HG02623 (cell line): ENCODE data around the gene RSAD1.

ENCODE experiments used
- ATAC-seq: cut with Tn5 transposase; IDR thresholded peaks from one replicate; pipeline ENCODE4 v1.9.1; 2021; ENCODE audit warnings: moderate library complexity; ENCODE audit not compliant: unreplicated experiment

RSAD1 gene

DNA sequence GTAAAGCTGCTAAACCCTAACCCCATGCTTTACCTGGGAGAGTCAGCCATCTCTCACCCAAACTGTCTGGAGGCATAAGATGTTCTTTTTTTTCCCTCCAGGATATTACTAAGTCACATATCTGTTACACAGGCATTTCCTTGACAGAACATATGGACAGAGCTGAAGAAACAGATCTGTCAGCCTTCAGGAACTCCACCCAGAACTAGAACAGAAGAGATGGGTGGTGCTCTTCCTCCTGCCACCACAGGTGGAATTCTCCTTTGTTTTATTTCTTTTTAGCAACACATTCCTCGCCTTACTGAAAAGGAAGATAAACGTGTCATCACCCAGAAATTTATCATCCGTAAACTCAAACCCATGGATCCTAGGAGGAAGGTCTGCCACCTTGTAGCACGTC lies 38.4 kb downstream of the RSAD1 start:
- ATAC-seq: no peak

DNA sequence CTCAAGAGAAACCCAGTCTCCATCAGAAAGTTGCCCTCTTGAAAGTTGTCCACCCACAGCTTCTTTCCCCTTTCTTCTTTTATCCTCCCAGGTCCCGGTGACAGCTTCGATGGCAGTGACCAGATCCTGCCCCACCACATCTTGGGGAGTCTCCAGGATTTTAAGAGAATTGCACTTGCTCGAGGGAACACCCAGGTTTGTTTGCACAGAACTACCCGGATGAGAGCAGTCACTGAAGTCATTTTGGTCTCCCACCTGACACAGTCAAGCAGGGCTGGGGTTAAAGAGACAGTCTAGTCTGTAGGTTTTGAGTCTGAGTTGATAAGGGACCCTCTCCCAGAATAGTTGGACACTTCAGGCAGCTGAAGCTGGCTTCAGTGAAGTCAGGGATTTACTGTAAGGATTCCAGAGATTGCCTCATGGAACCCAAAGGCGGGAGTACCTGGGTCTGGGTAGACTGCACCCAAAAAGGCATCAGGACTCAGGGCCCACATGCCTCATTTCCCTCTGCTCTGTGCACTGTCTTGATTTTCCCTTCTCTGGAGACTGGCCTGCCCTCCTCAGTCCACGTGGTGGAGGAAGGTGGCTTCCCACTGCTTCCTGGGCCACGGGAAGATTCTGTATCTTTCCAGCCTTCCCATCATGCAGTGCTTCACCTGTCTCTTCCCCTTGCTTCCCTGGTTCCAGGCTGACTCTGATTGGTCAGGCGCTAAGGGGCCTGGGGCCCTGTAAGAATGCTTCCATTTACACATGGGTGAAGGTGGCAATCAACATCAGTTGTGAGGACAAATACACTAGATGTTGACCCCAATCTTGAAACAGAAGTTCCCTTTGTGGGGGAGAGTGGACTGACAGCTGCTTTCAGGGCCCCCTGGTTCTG lies 39.1 kb downstream of the RSAD1 start:
- no peak for ATAC-seq

DNA sequence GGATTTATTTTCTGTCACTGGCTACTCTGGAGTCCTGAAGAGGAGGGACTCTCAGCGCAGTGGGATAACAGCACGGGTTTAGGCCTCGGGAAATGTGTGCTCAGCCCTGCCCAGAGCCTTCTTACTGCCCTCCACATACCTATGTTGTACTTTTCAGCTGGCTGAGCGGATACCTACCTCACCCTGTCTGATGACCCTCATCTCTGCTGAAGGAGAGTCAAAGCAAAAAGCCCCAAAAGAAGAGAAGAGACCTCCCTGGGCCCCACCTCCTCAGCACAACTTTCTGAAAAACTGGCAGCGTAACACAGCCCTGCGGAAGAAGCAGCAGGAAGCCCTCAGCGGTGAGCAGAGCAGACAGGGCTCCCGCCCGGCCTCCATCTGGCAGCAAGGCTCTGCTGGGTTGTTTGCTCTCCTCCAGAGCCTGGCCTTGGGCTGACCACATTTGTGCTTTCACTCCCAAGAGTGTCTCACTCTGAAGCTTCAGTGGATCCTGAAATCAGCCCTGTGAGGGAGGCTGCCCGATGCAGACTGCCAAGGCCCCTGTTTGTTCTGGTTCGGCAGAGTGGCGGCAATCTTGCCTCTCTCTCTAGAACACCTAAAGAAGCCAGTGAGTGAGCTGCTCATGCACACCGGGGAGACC lies 39.8 kb downstream of the RSAD1 start:
- no peak for ATAC-seq

DNA sequence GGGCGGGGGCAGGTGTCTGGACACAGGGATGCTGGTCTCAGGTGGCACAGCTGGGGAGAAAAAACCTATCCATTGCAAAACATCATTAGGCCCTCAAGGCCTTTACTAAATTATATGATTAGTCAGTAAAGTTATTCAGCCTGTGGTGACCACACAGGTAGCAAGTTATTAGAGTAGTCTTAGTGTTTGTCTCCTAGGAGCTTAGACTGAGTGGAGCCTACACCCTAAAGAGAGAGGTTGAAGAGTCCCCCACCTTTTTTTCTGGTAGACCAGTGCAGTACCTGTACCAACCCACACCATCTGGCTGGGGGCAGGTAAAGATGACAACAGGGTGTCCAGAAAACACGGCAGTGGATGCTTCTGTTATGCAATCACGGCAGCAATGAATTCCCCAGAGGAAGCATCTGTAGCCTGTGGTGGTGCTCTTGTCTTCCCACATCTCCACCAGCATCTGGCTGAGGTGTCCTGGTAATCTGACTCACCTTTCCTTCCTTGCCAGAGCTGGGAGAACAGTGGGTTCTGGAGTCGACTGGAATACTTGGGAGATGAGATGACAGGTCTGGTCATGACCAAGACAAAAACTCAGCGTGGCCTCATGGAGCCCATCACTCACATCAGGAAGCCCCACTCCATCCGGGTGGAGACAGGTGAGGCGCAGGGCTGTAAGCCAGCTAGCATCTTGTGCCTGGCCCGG lies 40.6 kb downstream of the RSAD1 start:
- ATAC-seq: no peak

DNA sequence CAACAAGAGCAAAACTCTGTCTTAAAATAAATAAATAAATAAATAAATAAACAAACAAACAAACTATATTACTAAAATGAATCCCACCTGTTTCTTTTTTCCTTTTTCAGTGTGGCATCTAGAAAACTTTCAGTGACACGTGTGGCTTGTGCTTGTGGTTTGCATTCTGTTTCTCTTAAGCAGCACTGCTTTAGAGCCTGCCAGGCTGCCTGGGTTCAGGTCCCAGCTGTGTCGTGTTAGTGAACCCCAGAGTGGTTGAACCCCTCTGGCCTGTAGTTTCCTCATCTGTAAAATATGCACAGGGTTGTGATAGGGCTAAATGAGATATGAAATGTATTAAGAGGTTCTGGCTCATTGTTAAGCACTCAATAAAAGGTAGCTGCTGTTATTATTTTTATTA lies 41.8 kb downstream of the RSAD1 start:
- ATAC-seq: no peak

DNA sequence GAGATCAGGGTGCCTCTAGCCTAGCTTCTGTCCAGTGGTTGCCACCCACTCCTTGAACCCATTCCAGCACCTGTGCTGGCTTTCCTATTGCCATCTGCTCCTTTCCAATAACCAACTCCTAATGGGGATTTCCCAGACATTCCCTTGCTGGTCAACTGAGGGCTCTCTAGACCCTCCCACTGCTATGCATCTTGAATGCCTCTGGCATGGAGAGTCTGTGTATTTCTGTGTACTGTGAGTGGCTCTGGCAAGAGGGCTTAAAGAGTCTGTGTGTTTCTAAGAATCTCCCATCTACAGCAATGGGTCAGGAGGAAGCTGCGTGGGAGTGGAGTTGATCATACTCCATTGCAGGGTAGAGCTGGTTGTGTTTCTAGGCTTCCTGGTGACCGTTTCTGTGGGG lies 42.9 kb downstream of the RSAD1 start:
- ATAC-seq: no peak

DNA sequence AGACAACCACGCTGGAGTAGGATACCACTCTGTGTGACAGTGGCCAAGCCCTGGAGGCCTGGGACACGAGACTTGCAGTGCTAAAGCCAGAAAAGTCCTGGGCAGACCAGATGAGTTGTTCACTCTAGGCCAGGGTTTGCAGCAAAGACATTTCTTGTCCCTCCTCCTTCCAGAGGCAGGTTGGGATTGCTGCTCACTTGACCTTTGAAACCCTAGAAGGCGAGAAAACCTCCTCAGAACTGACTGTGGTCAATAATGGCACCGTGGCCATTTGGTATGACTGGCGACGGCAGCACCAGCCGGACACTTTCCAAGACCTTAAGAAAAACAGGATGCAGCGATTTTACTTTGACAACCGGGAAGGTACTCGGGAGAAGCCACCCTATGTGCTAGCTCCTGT lies 44.1 kb downstream of the RSAD1 start:
- no peak for ATAC-seq

DNA sequence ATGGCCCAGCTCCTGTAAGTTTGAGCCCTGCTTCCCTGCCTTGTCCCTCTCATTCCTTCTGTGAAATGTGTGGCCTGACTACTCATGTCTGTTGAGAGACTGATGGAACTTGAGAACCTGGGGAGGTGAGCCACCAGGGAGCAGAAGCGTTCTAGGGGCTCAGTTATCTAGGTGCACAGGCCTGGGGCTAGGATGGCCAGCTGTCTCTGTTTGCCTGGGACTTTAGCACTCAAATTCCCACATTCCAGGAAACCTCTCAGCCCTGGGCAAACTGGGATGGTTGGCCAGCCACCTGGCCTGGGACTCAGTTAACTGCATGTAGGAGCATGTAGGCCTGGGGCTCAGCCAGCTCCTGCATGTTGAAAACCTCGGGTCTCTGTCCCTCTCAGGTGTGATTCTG lies 44.5 kb downstream of the RSAD1 start:
- no peak for ATAC-seq

DNA sequence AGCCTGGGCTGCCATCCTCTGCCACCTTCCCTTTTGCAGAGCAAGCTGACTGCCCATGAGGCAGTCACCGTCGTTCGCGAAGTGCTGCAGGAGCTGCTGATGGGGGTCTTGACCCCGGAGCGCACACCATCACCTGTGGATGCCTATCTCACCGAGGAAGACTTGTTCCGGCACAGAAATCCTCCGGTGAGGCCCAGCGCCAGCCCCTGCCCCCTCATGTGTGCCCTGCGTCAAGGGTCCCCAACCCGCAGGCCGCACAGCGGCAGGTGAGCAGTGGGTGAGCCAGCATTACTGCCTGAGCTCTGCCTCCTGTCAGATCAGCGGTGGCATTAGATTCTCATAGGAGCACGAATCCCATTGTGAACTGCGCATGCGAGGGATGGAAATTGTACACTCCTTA lies 46.2 kb downstream of the RSAD1 start:
- no peak for ATAC-seq

DNA sequence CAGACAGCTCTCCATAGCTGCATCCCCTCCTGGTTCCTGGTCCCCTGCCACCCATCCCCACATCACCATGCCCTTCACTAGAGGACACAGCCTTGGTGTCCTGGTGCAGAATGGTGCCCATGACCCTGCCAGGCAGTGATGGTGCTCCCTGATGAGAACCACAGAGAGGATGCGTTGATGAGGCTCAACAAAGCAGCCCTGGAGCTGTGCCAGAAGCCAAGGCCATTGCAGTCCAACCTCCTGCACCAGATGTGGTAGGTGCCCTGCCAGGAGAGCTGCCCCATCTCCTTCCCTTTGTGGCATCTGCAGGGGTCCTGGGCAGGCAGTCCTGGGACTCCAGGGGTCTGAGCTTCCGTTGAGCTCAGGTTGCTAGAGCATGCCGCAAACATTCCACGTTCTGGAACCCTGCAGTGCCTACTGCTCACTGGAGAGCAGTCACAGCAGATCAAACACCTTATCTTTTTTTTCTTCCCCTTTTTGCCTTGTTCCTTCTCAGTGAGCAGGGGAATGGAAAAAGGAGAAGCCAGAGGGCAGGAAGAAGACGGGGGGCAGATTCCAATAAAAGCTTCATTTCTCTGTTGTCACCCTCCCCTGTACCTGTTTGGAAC lies 48.6 kb downstream of the RSAD1 start:
- no peak for ATAC-seq

DNA sequence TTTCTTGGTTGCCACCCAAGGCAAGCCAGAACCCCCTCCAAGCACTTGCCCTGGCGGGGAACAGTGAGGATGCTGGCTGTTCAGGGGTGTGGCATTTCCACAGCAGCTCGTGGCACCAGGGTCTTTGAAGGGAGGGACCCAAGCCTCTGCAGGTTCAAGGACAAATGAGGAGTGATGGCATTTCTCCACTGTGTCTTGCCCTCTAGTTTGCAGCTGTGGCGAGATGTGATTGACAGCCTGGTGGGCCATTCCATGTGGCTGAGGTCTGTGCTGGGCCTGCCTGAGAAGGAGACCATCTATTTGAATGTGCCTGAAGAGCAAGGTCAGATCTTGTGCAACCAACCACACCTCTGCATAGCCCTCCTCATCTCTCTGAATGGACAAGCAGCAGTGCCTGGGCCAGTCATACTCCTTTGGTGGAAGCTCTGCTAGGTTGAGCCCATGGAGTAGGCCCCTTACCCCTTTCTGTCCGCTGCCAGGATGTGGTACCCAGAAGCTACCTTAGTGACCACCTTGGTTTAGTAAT lies 49.4 kb downstream of the RSAD1 start:
- ATAC-seq: no peak

DNA sequence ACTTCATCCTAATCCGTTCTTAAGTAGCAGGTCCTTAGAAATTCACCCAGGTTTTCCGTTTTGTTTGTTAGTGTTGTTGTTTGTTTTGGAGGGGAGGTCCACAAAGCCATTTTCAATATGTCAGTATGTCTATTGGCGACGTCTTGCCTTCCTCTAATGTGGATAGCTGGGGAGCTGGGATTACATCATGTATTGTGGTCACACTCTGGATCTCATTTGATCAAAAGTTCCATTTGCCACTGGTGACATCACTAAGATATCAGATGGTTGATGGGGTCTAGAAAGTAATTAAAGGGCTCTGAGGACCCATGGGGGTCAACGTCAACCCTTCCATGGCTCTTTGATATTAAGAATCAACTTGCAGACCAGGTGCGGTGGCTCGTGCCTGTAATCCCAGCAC lies 51.2 kb downstream of the RSAD1 start:
- ATAC-seq: no peak

DNA sequence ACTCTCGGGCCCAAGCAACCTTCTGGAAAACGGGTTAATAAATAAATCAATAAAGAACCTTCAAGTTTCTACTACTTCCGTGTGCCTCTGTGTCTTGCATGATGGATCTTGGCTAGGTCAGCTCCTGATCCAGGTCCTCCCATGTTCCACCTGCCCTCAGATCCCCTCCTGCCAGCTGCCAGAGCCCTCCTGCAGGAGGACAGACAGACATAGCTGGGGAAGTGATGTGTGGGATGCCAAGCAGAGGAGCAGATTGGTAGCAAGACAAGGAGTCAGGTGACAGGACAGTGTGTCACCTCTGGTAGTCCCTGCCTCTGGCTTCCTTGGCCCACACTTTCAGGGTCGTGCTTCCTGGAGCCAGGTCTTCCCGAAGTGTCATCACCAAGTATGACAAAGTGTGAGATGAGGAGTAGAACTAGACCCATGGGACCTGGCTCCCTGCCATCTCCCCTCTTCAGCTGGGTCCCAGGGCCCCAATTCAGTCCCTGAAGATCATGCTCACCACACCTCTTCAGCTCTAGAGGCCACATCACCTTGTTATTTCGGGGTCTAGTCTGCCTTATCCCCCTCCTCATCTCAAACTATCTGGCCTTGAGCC lies 52.9 kb downstream of the RSAD1 start:
- ATAC-seq: no peak

DNA sequence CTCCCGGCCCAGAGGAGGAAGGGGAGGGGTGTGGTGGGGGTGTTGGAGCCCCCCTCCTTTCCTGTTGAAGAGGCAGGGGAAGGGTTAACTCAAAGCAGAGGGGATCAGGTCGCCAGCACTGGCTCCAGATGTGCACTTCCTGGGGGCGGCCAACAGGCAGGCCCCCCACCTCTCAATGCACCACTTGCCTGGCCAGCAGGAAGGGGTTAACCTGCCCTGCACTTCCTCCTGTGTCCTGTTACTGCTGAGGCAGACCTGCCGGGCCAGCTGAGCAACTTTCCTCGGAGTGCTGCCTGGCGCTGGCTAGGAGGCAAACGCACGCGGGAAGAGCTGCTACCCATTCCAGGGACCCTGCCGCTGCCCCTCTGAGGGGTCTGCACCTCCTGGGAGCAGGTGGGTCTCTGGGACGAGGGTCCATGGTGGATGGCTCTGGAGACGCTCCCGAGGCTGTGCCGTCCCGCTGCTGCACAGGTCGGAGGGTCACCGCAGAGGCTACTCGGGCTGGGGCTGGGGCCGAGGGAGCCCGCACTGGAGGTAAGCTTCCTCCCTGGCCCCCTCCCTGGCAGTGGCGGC lies 53.9 kb downstream of the RSAD1 start, which contains the start of gene EPN3:
Gene EPN3 (plus strand): TSS at position 284 of the 573 bp plus-strand sequence. CDS start 3,822 bp downstream, outside the sequence.
- no peak for ATAC-seq

DNA sequence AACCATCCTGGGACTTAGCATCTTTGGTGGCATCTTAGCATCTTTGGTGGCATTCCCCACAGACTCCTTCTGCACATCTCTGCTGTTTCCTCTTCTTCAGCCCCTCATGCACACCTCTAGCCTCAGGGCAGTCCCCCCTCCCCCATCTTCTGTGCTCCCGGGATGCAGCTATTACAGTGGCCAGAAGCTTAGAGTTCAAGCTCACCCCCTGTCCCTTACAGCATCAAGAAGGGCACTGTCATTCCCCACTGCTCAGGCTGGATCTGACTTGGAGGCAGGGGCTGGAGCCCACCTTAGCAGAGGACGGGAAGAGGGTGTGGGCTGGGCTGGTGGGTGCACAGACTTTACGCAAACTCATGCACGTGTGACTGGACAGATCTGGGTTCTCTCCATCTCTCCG lies 54.5 kb downstream of the RSAD1 start:
- ATAC-seq: no peak

DNA sequence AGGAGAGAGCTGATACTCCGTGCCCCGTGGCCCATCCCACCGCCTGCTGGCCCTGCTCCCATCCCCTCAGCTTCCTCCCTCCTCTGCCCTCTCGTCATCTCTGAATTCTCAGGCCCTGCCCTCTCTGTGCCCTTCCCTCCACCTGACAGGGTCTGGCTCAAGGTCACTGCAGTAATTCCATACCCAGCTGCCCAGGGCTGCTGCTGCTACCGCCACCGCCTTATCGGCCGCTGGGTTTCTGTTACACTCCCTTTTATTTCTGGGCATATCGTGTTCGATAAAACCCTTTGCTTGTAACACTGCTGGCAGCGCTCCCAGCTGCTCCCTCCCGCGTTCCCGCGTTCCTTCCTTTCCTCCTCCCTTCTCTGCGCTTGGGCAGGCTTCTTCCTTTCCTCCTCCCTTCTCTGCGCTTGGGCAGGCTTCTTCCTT lies 55.1 kb downstream of the RSAD1 start:
- no peak for ATAC-seq

DNA sequence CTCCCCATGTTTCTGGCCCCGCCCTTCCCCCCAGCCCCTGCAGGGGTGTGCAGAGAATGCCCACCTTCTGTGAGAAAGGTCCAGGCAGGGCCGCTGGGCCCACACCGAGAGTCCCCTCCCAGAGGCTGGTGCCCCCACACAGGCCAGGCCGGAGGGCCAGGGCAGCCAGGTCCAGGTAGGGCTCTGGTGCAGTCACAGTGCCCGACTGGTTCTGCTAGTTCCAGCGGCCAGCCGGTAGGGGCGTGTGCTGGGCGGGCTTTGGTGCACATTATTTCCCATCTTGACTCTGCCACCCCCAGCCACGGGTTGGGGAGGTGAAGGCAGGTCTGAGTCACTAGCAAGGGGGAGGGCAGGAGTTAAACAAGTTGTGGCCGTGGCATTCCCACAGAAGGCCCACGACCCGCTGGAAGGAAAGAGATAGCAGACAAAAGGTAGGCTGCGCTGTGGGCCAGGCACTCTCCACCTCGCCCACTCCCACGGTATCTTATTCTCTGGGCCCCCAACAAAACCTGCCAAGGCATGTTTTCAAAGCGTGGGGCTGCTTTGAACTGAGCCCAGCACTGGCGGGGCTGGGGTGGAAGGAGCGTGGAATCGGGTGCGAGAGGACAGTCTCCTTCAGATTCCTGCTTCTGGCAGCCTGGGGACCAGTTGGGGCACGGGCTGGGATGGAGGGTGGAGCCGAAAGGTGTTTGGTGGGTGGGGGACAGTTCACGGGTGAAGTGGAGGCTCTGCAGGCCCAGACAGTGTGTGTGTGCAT lies 55.7 kb downstream of the RSAD1 start:
- ATAC-seq: no peak

DNA sequence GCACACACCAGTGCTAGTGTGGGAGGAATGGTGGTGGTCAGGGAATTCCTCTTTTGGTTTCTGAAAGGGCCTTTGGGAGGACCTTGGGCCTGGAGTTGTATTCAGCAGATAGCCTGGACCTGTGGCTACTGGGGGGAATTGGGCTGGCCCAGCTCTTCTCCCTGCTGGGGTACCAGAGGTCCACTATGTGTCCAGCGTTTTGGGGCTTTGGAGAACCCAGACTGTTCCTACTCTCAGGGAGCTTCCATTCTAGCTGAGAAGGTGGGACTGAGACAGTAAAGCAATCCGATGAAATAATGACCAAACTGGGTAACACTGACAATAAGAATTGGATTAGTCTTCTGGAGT lies 56.3 kb downstream of the RSAD1 start:
- ATAC-seq: no peak

DNA sequence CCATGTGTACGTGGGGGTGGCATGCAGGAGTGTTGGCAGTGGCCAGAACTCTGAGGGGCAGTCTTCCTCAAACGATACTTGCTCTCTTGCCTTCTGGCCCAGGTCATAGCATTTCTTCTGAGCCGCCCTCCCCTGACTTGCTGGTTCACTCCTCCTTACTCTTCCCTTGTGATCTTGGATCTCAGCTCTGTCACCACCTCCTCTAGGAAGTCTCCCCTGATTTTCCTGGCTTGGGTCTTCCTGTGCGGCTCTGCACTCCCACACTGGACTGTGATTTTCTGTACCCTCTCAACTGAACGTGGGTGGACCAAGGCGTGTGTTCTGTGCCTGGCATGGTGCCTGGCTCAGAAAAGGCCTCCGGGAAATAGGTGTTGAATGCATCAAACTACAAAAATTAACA lies 56.7 kb downstream of the RSAD1 start:
- no peak for ATAC-seq
